B cell (primary cell): ENCODE measurements around the gene TMEM38B. TPM values are rescaled to one million over a fixed set of nuclear protein-coding genes. Genes with fewer than 3 reads are reported as not detected.

Experiments used
- ATAC-seq: fragments of 200-7000 bp; cut with Tn5 transposase; one replicate; pipeline ENCODE4 v1.10.0; 2021; ENCODE audit warnings: low read depth, mild to moderate bottlenecking, moderate number of reproducible peaks, moderate library complexity
- CTCF ChIA-PET: fragments of 350-600 bp; sonication (Branson Sonifier 250); formaldehyde crosslinking; loops from one replicate; lab custom pipeline; 2021; ENCODE audit warnings: antibody characterized with exemption, inconsistent platforms; lab: Charles Lee
- POLR2A ChIA-PET: fragments of 350-600 bp; sonication (Branson Sonifier 250); formaldehyde crosslinking; loops from one replicate; lab custom pipeline; 2021; ENCODE audit warnings: antibody characterized with exemption; lab: Charles Lee
- DNase-seq: peaks from one replicate; pipeline ENCODE4 v3.0.0; 2013
- H2AFZ ChIP-seq: 2 replicates; pipeline ENCODE4 v1.6.1; 2012; ENCODE audit warnings: mild to moderate bottlenecking, low read depth, low read length; ENCODE audit not compliant: insufficient read depth, poor library complexity, severe bottlenecking
- H3K27ac ChIP-seq, 2 donors: 1 replicate in 1 of 2; 2 replicates in 1 of 2; pipeline ENCODE4 v1.5.1; 2012 to 2013; ENCODE audit warnings: low read length in 2 of 2, mild to moderate bottlenecking in 2 of 2, moderate library complexity in 1 of 2
- H3K27me3 ChIP-seq, 4 experiments: fragments of 200-600 bp in 1 of 4; sonication (generic) in 1 of 4; replicated peaks in 1 of 4; 1 replicate in 2 of 4; 2 replicates in 2 of 4; pipeline versions ENCODE4 v1.6.1 to v1.7.0; 2013 to 2016; ENCODE audit warnings: low read length in 3 of 4, mild to moderate bottlenecking in 2 of 4, mixed read lengths in 1 of 4, moderate library complexity in 1 of 4; ENCODE audit not compliant: insufficient read depth in 4 of 4, control insufficient read depth in 3 of 4; ENCODE audit errors: control extremely low read depth in 1 of 4
- H3K36me3 ChIP-seq, 2 experiments: replicated peaks in 1 of 2; 1 replicate in 1 of 2; 2 replicates in 1 of 2; pipeline versions ENCODE4 v1.6.1 to v1.7.1; 2013; ENCODE audit warnings: low read length in 1 of 2; ENCODE audit not compliant: insufficient read depth in 2 of 2, control insufficient read depth in 1 of 2; ENCODE audit errors: control extremely low read depth in 1 of 2, extremely low read depth in 1 of 2
- H3K4me1 ChIP-seq, 2 donors: fragments of 200-600 bp in 1 of 2; sonication (generic) in 1 of 2; 1 replicate in 1 of 2; 2 replicates in 1 of 2; pipeline versions ENCODE4 v1.5.1 to v1.6.1; 2013 to 2017; ENCODE audit warnings: low read length in 2 of 2; ENCODE audit not compliant: control insufficient read depth in 2 of 2, insufficient read depth in 2 of 2
- H3K4me2 ChIP-seq: replicated peaks from 2 replicates; pipeline ENCODE3; 2012; ENCODE audit warnings: mild to moderate bottlenecking, low read depth, low read length; ENCODE audit not compliant: poor library complexity, severe bottlenecking
- H3K4me3 ChIP-seq, 5 experiments: fragments of 200-600 bp in 1 of 5; sonication (generic) in 1 of 5; 1 replicate in 3 of 5; 2 replicates in 2 of 5; pipeline versions ENCODE4 v1.5.1 to v1.7.0; 2011 to 2016; ENCODE audit warnings: low read length in 4 of 5, mild to moderate bottlenecking in 4 of 5, low read depth in 2 of 5, control low read depth in 1 of 5, moderate library complexity in 1 of 5; ENCODE audit not compliant: insufficient read depth in 1 of 5; ENCODE audit errors: control extremely low read depth in 1 of 5, extremely low read depth in 1 of 5
- H3K79me2 ChIP-seq: fragments of 200-600 bp; sonication (generic); one replicate; pipeline ENCODE4 v1.6.0; 2016; ENCODE audit warnings: low read length; ENCODE audit not compliant: control insufficient read depth, insufficient read depth
- H3K9ac ChIP-seq: fragments of 200-600 bp; sonication (generic); 2 replicates; pipeline ENCODE4 v1.6.1; 2017; ENCODE audit warnings: mild to moderate bottlenecking, low read length, moderate library complexity
- H3K9me3 ChIP-seq, 3 donors: one replicate each; pipeline versions ENCODE4 v1.6.1 to v1.7.1; 2013; ENCODE audit warnings: low read length in 2 of 3; ENCODE audit not compliant: control insufficient read depth in 2 of 3, insufficient read depth in 1 of 3; ENCODE audit errors: control extremely low read depth in 1 of 3
- H4K20me1 ChIP-seq: 2 replicates; pipeline ENCODE4 v1.6.0; 2012; ENCODE audit warnings: mild to moderate bottlenecking, low read length; ENCODE audit not compliant: insufficient read depth, control insufficient read depth, poor library complexity, severe bottlenecking
- H3K27ac Mint-ChIP-seq: one replicate; pipeline ENCODE4 v1.8.0; 2021; ENCODE audit warnings: mixed read lengths
- H3K27me3 Mint-ChIP-seq: one replicate; pipeline ENCODE4 v1.8.0; 2021; ENCODE audit warnings: mixed read lengths
- H3K4me1 Mint-ChIP-seq: one replicate; pipeline ENCODE4 v1.8.0; 2021; ENCODE audit warnings: mixed read lengths
- H3K4me3 Mint-ChIP-seq: one replicate; pipeline ENCODE4 v1.8.0; 2021; ENCODE audit warnings: mixed read lengths
- H3K9me3 Mint-ChIP-seq: one replicate; pipeline ENCODE4 v1.8.0; 2022; ENCODE audit warnings: mixed read lengths; ENCODE audit not compliant: insufficient read depth
- EZH2 ChIP-seq: IDR thresholded peaks from 2 replicates; pipeline ENCODE4 v1.6.1; 2012; ENCODE audit warnings: borderline replicate concordance, low read depth, mild to moderate bottlenecking, moderate library complexity, low read length; ENCODE audit not compliant: insufficient read depth, poor library complexity, severe bottlenecking
- WGBS: methylation state at CpG from one replicate; pipeline ENCODE4 v1.1.5; 2013; ENCODE audit warnings: missing lambda C conversion rate; ENCODE audit not compliant: insufficient coverage; 5-methylcytosine and 5-hydroxymethylcytosine counted together
- intact Hi-C: fragments of 100-400 bp; cut with micrococcal nuclease; formaldehyde crosslinking; loops from one replicate; pipeline ENCODE4 v1.10.0; 2022
- polyA plus RNA-seq: library from polyadenylated mRNA; depleted of rRNA; stranded (reverse); fragments of >200 nt; gene quantifications from 2 replicates; pipeline ENCODE4 v1.2.3, GENCODE V29; 2012
- total RNA-seq, 2 donors: library from RNA; stranded (reverse); fragments of 120-200 nt in 1 of 2; gene quantifications; 1 replicate in 1 of 2; 2 replicates in 1 of 2; pipeline versions ENCODE4 v1.2.3 to v1.2.4, GENCODE V29; 2013 to 2022
- TF ChIP-seq, protein P1 (sequence below): fragments of 200-600 bp; IDR thresholded peaks from one replicate; pipeline ENCODE4 v1.8.0; 2022; ENCODE audit warnings: antibody characterized with exemption, mild to moderate bottlenecking

TMEM38B gene
- total and polyA plus RNA-seq, 2 donors (not counting 1 experiment from before 2014, with no cell fraction given) = 6.4 to 29.6 TPM

DNA sequence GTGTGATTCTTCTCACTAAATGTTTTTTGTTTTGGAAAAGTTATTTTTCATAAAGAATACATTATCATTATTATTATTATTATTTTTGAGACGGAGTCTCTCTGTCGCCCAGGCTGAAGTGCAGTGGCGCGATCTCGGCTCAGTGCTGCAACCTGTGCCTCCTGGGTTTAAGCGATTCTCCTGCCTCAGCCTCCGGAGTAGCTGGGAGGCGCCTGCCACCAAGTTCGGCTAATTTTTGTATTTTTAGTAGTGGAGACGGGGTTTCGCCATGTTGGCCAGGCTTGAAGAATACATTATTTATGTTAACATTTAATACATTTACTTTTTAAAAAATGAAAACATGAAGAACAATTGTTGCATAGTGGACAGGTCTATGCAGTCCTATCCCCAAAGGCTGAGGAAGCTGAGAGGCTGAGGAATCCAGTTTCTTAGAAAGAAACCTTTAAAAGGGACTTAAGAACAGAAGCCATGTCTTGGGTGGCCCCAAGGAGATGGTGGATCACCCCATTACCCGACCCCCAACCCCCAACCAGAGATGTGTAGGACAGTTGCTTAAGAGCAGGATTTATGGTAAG is 2.0 kb downstream of the TMEM38B start:
- Histone ChIP-seq H3K9me3 (no peaks in the 10 kb centered on the region), H3K36me3 (no peaks in the 10 kb centered on the region), H3K27me3 (peaks cover 0 to 11% (median 5%) of the 10 kb centered on the region in 4 experiments), H3K4me1 (peaks cover 23 to 28% of the 10 kb centered on the region in 2 donors), H3K4me2 (no peak overlapping the region), H3K79me2 (peaks cover 49% of the 10 kb centered on the region), H3K9ac (no peak overlapping the region), H3K4me3 (no peak overlapping the region), H2AFZ (no peak overlapping the region), H3K27ac (no peak overlapping the region), H4K20me1 (peaks cover 13% of the 10 kb centered on the region)
- ChIA-PET CTCF (interaction anchor here (3.3 kb wide), 1 partner anchor 22 kb away, joined by 20 read pairs; no protein-coding TSS in a partner anchor), POLR2A (no interaction called here)
- no peaks in the 10 kb centered on the region for H3K9me3 Mint-ChIP-seq
- ATAC-seq = no peak
- H3K27ac Mint-ChIP-seq = no peak overlapping the region
- TF ChIP-seq, protein P1, sequence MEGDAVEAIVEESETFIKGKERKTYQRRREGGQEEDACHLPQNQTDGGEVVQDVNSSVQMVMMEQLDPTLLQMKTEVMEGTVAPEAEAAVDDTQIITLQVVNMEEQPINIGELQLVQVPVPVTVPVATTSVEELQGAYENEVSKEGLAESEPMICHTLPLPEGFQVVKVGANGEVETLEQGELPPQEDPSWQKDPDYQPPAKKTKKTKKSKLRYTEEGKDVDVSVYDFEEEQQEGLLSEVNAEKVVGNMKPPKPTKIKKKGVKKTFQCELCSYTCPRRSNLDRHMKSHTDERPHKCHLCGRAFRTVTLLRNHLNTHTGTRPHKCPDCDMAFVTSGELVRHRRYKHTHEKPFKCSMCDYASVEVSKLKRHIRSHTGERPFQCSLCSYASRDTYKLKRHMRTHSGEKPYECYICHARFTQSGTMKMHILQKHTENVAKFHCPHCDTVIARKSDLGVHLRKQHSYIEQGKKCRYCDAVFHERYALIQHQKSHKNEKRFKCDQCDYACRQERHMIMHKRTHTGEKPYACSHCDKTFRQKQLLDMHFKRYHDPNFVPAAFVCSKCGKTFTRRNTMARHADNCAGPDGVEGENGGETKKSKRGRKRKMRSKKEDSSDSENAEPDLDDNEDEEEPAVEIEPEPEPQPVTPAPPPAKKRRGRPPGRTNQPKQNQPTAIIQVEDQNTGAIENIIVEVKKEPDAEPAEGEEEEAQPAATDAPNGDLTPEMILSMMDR = no peak
- no peak for TF ChIP-seq EZH2
- no peak for DNase-seq
- H3K4me1 Mint-ChIP-seq = peaks cover 32% of the 10 kb centered on the region
- peaks cover 13% of the 10 kb centered on the region for H3K27me3 Mint-ChIP-seq
- no peak overlapping the region for H3K4me3 Mint-ChIP-seq
- intact Hi-C loops = loop anchor here (10.0 kb wide), 1 partner anchor 772 kb away; the partner anchor contains the start of gene ABCA1
- WGBS = 100% methylated on average over 3 of the region's 12 CpGs

GRCh38 chr9:105697871-105698270 is 3.5 kb downstream of the TMEM38B start:
- no CpG with 5 or more reads among the region's 4 CpGs for WGBS
- CTCF ChIA-PET = no interaction called here
- Histone ChIP-seq H4K20me1 (peaks cover 13% of the 10 kb centered on the region), H2AFZ (no peak overlapping the region), H3K36me3 (no peaks in the 10 kb centered on the region), H3K79me2 (peaks cover 58% of the 10 kb centered on the region), H3K4me1 (peaks cover 23 to 28% of the 10 kb centered on the region in 2 donors), H3K9me3 (peaks cover 0 to under 1% (median 0%) of the 10 kb centered on the region in 3 donors), H3K27ac (no peak overlapping the region), H3K9ac (no peak overlapping the region), H3K4me2 (no peak overlapping the region), H3K4me3 (no peak overlapping the region), H3K27me3 (peaks cover 0 to 3% (median 0%) of the 10 kb centered on the region in 4 experiments)
- Mint-ChIP-seq H3K9me3 (no peaks in the 10 kb centered on the region), H3K27ac (no peak overlapping the region), H3K4me3 (no peak overlapping the region), H3K27me3 (peaks cover 6% of the 10 kb centered on the region), H3K4me1 (peaks cover 35% of the 10 kb centered on the region)
- intact Hi-C loops = loop anchor here (10.0 kb wide), 1 partner anchor 773 kb away; the partner anchor contains the start of gene ABCA1
- TF ChIP-seq, protein P1 = no peak
- TF ChIP-seq EZH2 = no peak
- DNase-seq (no peak), ATAC-seq (no peak)
- POLR2A ChIA-PET = no interaction called here
